Panc1 (cell line): ENCODE measurements around the gene UBE2J2. TPM values are rescaled to one million over a fixed set of nuclear protein-coding genes. Genes with fewer than 3 reads are reported as not detected.

Experiments used
- ATAC-seq: fragments of 200-7000 bp; cut with Tn5 transposase; 2 replicates; pipeline ENCODE4 v1.9.1; 2020; ENCODE audit warnings: mild to moderate bottlenecking, moderate library complexity
- BruUV-seq: library from RNA; stranded (reverse); fragments of 400-500 nt; replicated peaks from 2 replicates; lab custom pipeline; 2021; lab: Mats Ljungman, UMichigan
- CTCF ChIA-PET: fragments of 300-600 bp; sonication (Branson Sonifier 250); formaldehyde crosslinking; loops from one replicate; lab custom pipeline; 2022; ENCODE audit warnings: antibody characterized with exemption; lab: Charles Lee
- POLR2A ChIA-PET: fragments of 300-600 bp; sonication (Branson Sonifier 250); formaldehyde crosslinking; loops from one replicate; lab custom pipeline; 2022; ENCODE audit warnings: antibody characterized with exemption; lab: Charles Lee
- DNase-seq: peaks from one replicate; pipeline ENCODE4 v3.0.0-alpha.2; 2010; ENCODE audit warnings: low read depth, low spot score
- H3K27ac ChIP-seq: 2 replicates; pipeline ENCODE4 v1.5.1; 2011; ENCODE audit warnings: mild to moderate bottlenecking, low read length, inconsistent platforms
- H3K27me3 ChIP-seq: fragments of 200-500 bp; sonication (Bioruptor generic); 2 replicates; pipeline ENCODE4 v1.6.0; 2014; ENCODE audit warnings: low read length, inconsistent platforms; ENCODE audit not compliant: control insufficient read depth, insufficient read depth
- H3K36me3 ChIP-seq: fragments of 200-500 bp; sonication (Bioruptor generic); 2 replicates; pipeline ENCODE4 v1.5.1; 2014; ENCODE audit warnings: inconsistent platforms, mild to moderate bottlenecking, low read length, moderate library complexity; ENCODE audit not compliant: control insufficient read depth, insufficient read depth
- H3K4me1 ChIP-seq: 2 replicates; pipeline ENCODE4 v1.5.1; 2011; ENCODE audit warnings: inconsistent platforms, mild to moderate bottlenecking, low read length, moderate library complexity; ENCODE audit not compliant: control insufficient read depth, insufficient read depth
- H3K4me3 ChIP-seq, 2 experiments: 2 replicates each; pipeline ENCODE4 v1.5.1; 2011 to 2012; ENCODE audit warnings: low read depth in 2 of 2, low read length in 2 of 2, mild to moderate bottlenecking in 2 of 2, inconsistent platforms in 1 of 2, moderate library complexity in 1 of 2
- H3K9me3 ChIP-seq: fragments of 200-500 bp; sonication (Bioruptor generic); 2 replicates; pipeline ENCODE4 v1.5.1; 2014; ENCODE audit warnings: low read depth, mild to moderate bottlenecking, inconsistent platforms, low read length, moderate library complexity; ENCODE audit not compliant: control insufficient read depth, insufficient read depth
- CTCF ChIP-seq: fragments of 450-650 bp; IDR thresholded peaks from 2 replicates; pipeline ENCODE4 v1.5.1; 2017; ENCODE audit warnings: mild to moderate bottlenecking
- POLR2AphosphoS5 ChIP-seq: IDR thresholded peaks from 2 replicates; pipeline ENCODE4 v1.6.1; 2012; ENCODE audit warnings: mild to moderate bottlenecking, low read depth, low read length, moderate library complexity
- SIN3A ChIP-seq: IDR thresholded peaks from 2 replicates; pipeline ENCODE4 v1.6.1; 2012; ENCODE audit warnings: low read depth, mild to moderate bottlenecking, low read length, moderate library complexity, borderline replicate concordance; ENCODE audit not compliant: insufficient read depth
- TCF7L2 ChIP-seq: IDR thresholded peaks from 2 replicates; pipeline ENCODE4 v1.6.1; 2011; ENCODE audit warnings: mild to moderate bottlenecking, low read depth, low read length, inconsistent platforms
- in situ Hi-C: cut with HindIII; loops from 2 replicates; pipeline ENCODE4 v1.10.0; 2016; ENCODE audit warnings: low sequenced_read_pairs, low pct_unique_long_range_greater_than_20kb
- intact Hi-C: fragments of 100-400 bp; cut with micrococcal nuclease; formaldehyde crosslinking; loops from one replicate; pipeline ENCODE4 v1.10.0; 2022; ENCODE audit not compliant: unreplicated experiment
- total RNA-seq: library from RNA; stranded (reverse); gene quantifications from one replicate; pipeline ENCODE4 v1.2.1, GENCODE V29; 2021; ENCODE audit not compliant: unreplicated experiment
- TF ChIP-seq, protein P1 (sequence below), 2 experiments: IDR thresholded peaks; 2 replicates each; pipeline ENCODE4 v1.6.1; 2011 to 2012; ENCODE audit warnings: low read depth in 2 of 2, control low read depth in 1 of 2, low read length in 1 of 2, mild to moderate bottlenecking in 1 of 2, moderate library complexity in 1 of 2; ENCODE audit not compliant: insufficient read depth in 1 of 2

Gene UBE2J2
- total RNA-seq, 1 experiment from 2014 or later = 101 TPM

- H3K9me3 ChIP-seq = no peaks in the 10 kb centered on the region
- in situ Hi-C loops (no loop called here), intact Hi-C loops (no loop called here)
- ATAC-seq = no peak
- H3K27me3 ChIP-seq = no peaks in the 10 kb centered on the region
- peaks cover 12% of the 10 kb centered on the region for H3K4me1 ChIP-seq
- CTCF ChIA-PET = no interaction called here
- no peaks in the 10 kb centered on the region for H3K36me3 ChIP-seq
- no peak overlapping the region for H3K27ac ChIP-seq
- TF ChIP-seq POLR2AphosphoS5 (no peak), CTCF (no peak), TCF7L2 (no peak), SIN3A (no peak)
- TF ChIP-seq, protein P1, sequence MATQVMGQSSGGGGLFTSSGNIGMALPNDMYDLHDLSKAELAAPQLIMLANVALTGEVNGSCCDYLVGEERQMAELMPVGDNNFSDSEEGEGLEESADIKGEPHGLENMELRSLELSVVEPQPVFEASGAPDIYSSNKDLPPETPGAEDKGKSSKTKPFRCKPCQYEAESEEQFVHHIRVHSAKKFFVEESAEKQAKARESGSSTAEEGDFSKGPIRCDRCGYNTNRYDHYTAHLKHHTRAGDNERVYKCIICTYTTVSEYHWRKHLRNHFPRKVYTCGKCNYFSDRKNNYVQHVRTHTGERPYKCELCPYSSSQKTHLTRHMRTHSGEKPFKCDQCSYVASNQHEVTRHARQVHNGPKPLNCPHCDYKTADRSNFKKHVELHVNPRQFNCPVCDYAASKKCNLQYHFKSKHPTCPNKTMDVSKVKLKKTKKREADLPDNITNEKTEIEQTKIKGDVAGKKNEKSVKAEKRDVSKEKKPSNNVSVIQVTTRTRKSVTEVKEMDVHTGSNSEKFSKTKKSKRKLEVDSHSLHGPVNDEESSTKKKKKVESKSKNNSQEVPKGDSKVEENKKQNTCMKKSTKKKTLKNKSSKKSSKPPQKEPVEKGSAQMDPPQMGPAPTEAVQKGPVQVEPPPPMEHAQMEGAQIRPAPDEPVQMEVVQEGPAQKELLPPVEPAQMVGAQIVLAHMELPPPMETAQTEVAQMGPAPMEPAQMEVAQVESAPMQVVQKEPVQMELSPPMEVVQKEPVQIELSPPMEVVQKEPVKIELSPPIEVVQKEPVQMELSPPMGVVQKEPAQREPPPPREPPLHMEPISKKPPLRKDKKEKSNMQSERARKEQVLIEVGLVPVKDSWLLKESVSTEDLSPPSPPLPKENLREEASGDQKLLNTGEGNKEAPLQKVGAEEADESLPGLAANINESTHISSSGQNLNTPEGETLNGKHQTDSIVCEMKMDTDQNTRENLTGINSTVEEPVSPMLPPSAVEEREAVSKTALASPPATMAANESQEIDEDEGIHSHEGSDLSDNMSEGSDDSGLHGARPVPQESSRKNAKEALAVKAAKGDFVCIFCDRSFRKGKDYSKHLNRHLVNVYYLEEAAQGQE (IDR thresholded peaks at IDR 0.05; ENCODE audit: insufficient read depth in 1 of 2, low read depth in 2 of 2, low read length in 1 of 2) = no peak
- H3K4me3 ChIP-seq = no peak overlapping the region
- DNase-seq = no peak
- POLR2A ChIA-PET = no interaction called here
- BruUV-seq = no TSS peak
Measured at GRCh38 chr1:1292851-1293250, 19.2 kb upstream of the UBE2J2 start.

DNA sequence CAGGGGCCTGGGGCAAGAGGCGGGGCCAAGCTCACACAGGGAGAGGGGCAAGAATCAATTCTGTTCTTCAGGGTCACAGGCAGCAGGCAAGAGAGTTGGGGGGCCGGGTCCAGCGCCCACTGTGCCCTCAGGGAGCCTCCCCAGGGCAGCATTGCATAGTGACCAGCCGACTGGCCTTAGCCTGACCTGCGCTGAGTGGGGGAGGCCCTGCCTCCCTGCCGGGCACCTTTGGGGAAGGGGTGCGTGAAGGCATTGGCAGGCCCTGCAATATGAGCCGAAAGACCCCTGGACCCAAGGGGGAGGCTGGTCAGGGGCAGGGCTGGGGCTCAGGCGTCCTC is 18.8 kb upstream of the UBE2J2 start:
- intact Hi-C loops (no loop called here), in situ Hi-C loops (no loop called here)
- no peaks in the 10 kb centered on the region for H3K27me3 ChIP-seq
- H3K4me1 ChIP-seq = peaks cover 12% of the 10 kb centered on the region
- no TSS peak for BruUV-seq
- no peak overlapping the region for H3K27ac ChIP-seq
- no peak for DNase-seq
- H3K9me3 ChIP-seq = no peaks in the 10 kb centered on the region
- no peak overlapping the region for H3K4me3 ChIP-seq
- no peak for ATAC-seq
- ChIA-PET POLR2A (no interaction called here), CTCF (interaction anchor here (0.7 to 1.1 kb wide), 3 partner anchors 8 to 279 kb away, joined by 3 to 8 read pairs (median 3); partner anchors contain the start of gene ISG15)
- TF ChIP-seq, protein P1 (IDR thresholded peaks at IDR 0.05; ENCODE audit: insufficient read depth in 1 of 2, low read depth in 2 of 2, low read length in 1 of 2) = no peak
- TF ChIP-seq TCF7L2 (no peak), SIN3A (no peak), CTCF (no peak), POLR2AphosphoS5 (no peak)
- H3K36me3 ChIP-seq = no peaks in the 10 kb centered on the region
